ENCODE measurements around the gene BOK. TPM values are rescaled to one million over a fixed set of nuclear protein-coding genes. Genes with fewer than 3 reads are reported as not detected.

The BOK gene
- total RNA-seq, 1 donor from 2014 or later = 0.77 TPM

- Mint-ChIP-seq H3K4me1 (no peaks in the 10 kb centered on the region), H3K4me3 (no peak overlapping the region), H3K27me3 (peaks cover 15% of the 10 kb centered on the region), H3K36me3 (ENCODE audit: low read depth) (no peaks in the 10 kb centered on the region), H3K27ac (no peak overlapping the region), H3K9me3 (no peaks in the 10 kb centered on the region)
- no peak for DNase-seq
- intact Hi-C loops (cut with micrococcal nuclease) = no loop called here
Observed at GRCh38 chr2:241545523-241546473, 12.7 kb upstream of the BOK start.

DNA sequence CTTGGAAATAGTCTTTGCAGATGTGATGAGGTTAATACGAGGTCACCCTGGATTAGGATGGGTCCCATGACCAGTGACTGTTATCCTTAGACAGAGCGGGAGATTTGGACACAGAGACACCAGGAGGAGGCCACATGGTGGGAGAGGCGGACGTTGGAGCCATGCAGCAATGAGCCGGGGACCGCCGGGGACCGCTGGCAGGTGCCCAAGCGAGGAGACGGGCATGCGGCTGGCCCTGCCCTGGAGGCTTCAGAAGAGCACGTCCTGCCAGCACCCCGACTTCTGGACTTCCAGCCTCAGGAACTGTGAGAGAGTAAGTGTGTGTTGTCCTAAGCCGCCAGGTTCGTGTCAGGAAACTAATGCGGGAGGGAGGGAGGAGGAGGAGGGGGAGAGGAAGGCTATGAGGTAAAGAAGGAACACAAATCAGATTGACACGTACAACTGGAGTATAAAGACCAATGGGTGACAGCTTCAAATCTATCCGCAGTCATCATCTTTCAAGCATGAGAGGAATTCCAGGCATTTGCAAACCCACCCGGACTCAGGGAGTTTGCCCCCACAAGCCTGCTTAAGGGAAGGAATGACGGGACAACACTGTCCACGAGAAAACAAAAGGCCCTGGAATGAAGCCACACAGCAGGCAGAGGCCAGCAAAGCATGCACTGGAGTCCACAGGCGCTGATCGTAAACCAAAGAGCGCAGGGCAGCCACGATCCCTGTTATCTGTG lies 11.6 kb upstream of the BOK start:
- no peak overlapping the region for H3K4me3 Mint-ChIP-seq
- H3K27me3 Mint-ChIP-seq = peaks cover 15% of the 10 kb centered on the region
- no peaks in the 10 kb centered on the region for H3K4me1 Mint-ChIP-seq
- H3K36me3 Mint-ChIP-seq (ENCODE audit: low read depth) = no peaks in the 10 kb centered on the region
- no peak for DNase-seq
- H3K9me3 Mint-ChIP-seq = no peaks in the 10 kb centered on the region
- intact Hi-C loops (cut with micrococcal nuclease) = no loop called here
- H3K27ac Mint-ChIP-seq = no peak overlapping the region

DNA sequence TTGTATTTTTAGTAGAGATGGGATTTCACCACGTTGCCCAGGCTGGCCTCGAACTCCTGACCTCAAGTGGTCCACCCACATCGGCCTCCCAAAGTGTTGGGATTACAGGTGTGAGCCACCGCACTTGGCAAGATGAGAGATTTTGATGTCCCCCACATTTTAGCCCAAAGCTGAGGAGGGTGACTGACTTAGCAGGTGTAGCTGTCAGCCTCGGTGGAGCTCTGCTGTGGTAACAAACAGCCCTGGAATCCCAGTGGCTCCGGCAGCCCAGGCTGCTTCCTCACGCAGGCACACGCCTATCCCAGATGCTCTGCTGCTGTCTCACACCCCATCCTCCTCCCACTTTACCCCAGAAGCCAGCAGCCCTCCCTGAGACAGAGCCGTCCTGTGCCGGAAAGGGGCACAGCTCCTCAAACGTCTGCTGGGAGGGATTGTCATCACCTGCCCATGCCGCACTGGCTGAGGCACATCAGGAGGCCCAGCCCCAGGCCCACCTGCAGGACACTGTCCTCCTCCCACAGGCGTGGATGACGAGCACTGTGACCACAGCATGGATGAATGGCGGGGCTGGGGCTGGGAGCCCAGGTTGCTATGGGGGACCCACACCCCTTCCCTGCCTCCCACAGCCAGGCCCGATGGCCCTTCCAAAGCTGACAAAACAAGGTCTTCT lies 10.6 kb upstream of the BOK start:
- no peak overlapping the region for H3K4me3 Mint-ChIP-seq
- peaks cover 13% of the 10 kb centered on the region for H3K27me3 Mint-ChIP-seq
- no peaks in the 10 kb centered on the region for H3K4me1 Mint-ChIP-seq
- no peak for DNase-seq
- H3K27ac Mint-ChIP-seq = no peak overlapping the region
- no peaks in the 10 kb centered on the region for H3K9me3 Mint-ChIP-seq
- intact Hi-C loops (cut with micrococcal nuclease) = no loop called here
- no peaks in the 10 kb centered on the region for H3K36me3 Mint-ChIP-seq (ENCODE audit: low read depth)

- H3K4me1 Mint-ChIP-seq = no peaks in the 10 kb centered on the region
- no peaks in the 10 kb centered on the region for H3K36me3 Mint-ChIP-seq (ENCODE audit: low read depth)
- intact Hi-C loops (cut with micrococcal nuclease) = no loop called here
- H3K27me3 Mint-ChIP-seq = peaks cover 9% of the 10 kb centered on the region
- no peak overlapping the region for H3K27ac Mint-ChIP-seq
- no peaks in the 10 kb centered on the region for H3K9me3 Mint-ChIP-seq
- DNase-seq = no peak
- no peak overlapping the region for H3K4me3 Mint-ChIP-seq
Observed at GRCh38 chr2:241548451-241548835, 10.1 kb upstream of the BOK start.

GRCh38 chr2:241550616-241551580 lies 7.6 kb upstream of the BOK start:
- Mint-ChIP-seq H3K4me1 (peaks cover 6% of the 10 kb centered on the region), H3K27ac (no peak overlapping the region), H3K9me3 (no peaks in the 10 kb centered on the region), H3K4me3 (no peak overlapping the region), H3K36me3 (ENCODE audit: low read depth) (no peaks in the 10 kb centered on the region), H3K27me3 (peaks cover 18% of the 10 kb centered on the region)
- no peak for DNase-seq
- intact Hi-C loops (cut with micrococcal nuclease) = no loop called here

DNA sequence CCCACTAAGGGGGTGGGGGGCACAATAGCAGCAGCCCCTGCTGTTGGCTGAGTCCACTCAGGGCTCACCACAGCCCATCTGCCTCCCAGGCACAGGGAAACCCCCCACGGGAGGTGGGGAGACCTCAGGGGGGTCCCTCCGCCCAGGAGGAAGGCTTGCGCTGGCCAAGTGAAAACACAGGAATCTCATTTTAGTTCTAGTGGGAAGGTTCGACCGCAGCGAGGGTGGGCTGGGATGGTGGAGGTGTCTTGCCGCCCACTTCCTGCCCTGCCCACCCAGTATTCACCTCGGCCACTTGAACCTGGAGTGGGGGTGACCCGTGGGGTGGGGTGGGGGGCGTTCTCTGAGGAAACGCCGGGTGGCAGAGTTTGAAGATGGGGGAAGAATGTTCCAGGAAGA lies 6.9 kb upstream of the BOK start:
- H3K27ac Mint-ChIP-seq = no peak overlapping the region
- peaks cover 22% of the 10 kb centered on the region for H3K27me3 Mint-ChIP-seq

DNA sequence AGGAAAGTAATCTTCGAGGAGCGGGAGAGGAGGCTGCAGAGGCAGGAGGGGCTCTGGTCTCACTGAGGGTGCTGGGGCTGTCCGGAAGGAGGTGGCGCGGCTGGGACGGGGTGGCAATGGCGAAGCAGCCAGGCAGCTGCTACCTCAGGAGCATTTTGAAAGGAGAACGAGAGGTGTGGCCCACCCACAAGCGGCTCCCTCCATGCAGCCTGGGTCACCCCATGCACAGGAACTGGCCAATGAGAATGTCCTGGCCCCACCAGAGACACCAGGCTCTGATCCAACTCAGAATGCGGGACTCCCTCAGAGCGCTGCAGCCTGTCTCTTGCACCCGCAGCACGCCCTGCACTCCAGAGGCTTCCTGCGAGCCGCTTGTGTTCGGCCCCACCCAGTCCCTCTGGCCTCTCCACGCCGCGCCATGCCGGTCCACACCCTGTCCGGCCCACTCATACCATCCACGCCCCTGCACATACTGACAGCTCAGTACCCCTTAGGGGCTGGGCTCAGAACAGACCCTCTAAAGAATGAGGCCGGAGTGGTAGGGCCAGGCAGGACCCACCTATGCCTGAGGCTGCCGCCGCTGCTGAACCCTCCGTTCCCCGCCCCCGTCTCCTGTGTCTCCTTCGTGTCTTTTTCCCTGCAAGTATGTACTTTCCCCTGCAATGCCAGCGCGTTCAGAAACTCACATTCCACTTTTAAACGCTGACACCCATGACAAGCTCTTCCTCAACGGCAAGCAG lies 6.4 kb upstream of the BOK start:
- Mint-ChIP-seq H3K4me1 (peaks cover 6% of the 10 kb centered on the region), H3K27me3 (peaks cover 28% of the 10 kb centered on the region), H3K27ac (no peak overlapping the region), H3K9me3 (no peaks in the 10 kb centered on the region), H3K4me3 (no peak overlapping the region), H3K36me3 (ENCODE audit: low read depth) (no peaks in the 10 kb centered on the region)
- DNase-seq = no peak
- intact Hi-C loops (cut with micrococcal nuclease) = no loop called here

More for the DNA sequence above, 6.9 kb upstream of the BOK start:
- peaks cover 6% of the 10 kb centered on the region for H3K4me1 Mint-ChIP-seq
- no peaks in the 10 kb centered on the region for H3K36me3 Mint-ChIP-seq (ENCODE audit: low read depth)
- H3K4me3 Mint-ChIP-seq = no peak overlapping the region
- no peak for DNase-seq
- intact Hi-C loops (cut with micrococcal nuclease) = no loop called here
- H3K9me3 Mint-ChIP-seq = no peaks in the 10 kb centered on the region

GRCh38 chr2:241553512-241553830 lies 5.1 kb upstream of the BOK start:
- DNase-seq = no peak
- peaks cover 41% of the 10 kb centered on the region for H3K27me3 Mint-ChIP-seq
- intact Hi-C loops (cut with micrococcal nuclease) = no loop called here
- H3K36me3 Mint-ChIP-seq (ENCODE audit: low read depth) = no peaks in the 10 kb centered on the region
- peaks cover 9% of the 10 kb centered on the region for H3K4me1 Mint-ChIP-seq
- H3K9me3 Mint-ChIP-seq = no peaks in the 10 kb centered on the region
- H3K27ac Mint-ChIP-seq = no peak overlapping the region
- H3K4me3 Mint-ChIP-seq = no peak overlapping the region

DNA sequence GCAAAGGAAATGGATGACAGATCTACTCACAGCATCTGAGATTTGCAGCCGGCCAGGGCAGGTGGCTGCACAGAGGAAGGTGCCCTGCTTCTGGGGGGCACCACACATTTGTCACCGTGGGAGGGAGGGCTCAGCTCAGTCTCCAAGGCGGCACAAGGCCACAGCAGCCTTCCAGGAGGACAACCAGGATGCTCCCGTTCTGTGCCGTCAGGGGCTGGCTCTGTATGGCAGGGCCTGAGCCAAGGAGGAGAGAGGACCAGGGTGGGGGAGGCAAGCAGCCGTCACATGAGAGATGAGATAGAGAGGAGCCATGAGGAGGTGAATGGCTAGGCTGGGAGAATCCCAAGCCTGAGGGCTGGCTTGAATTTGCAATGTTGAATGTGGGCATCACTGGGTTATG lies 4.6 kb upstream of the BOK start:
- Mint-ChIP-seq H3K27me3 (peaks cover 41% of the 10 kb centered on the region), H3K36me3 (ENCODE audit: low read depth) (no peaks in the 10 kb centered on the region), H3K27ac (no peak overlapping the region), H3K9me3 (no peaks in the 10 kb centered on the region), H3K4me3 (no peak overlapping the region), H3K4me1 (peaks cover 9% of the 10 kb centered on the region)
- no peak for DNase-seq
- intact Hi-C loops (cut with micrococcal nuclease) = no loop called here

GRCh38 chr2:241554610-241555322 lies 3.8 kb upstream of the BOK start:
- Mint-ChIP-seq H3K36me3 (ENCODE audit: low read depth) (no peaks in the 10 kb centered on the region), H3K4me3 (no peak overlapping the region), H3K4me1 (peaks cover 9% of the 10 kb centered on the region), H3K9me3 (no peaks in the 10 kb centered on the region), H3K27me3 (peaks cover 36% of the 10 kb centered on the region), H3K27ac (no peak overlapping the region)
- intact Hi-C loops (cut with micrococcal nuclease) = no loop called here
- no peak for DNase-seq

DNA sequence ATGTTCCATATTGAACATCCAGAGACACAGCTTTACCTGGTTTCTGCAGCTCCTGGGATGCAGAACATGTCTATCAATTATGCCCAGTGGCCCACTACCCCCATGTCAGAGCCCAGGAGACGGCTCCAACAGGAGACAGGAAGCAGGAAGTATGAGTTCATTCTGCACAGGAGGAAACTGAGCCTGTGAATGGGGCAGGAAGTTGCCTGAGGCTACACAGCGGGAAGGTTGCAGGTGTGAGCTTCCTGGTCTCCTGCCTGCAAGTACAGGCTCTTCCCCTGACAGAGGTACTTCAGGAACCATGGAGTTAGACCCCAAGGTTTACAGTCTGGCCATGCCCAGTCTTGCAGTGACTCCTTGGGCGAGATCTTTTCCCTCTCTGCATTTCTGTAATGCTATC lies 2.8 kb upstream of the BOK start:
- H3K27me3 Mint-ChIP-seq = peaks cover 44% of the 10 kb centered on the region
- no peaks in the 10 kb centered on the region for H3K9me3 Mint-ChIP-seq
- intact Hi-C loops (cut with micrococcal nuclease) = no loop called here
- H3K27ac Mint-ChIP-seq = no peak overlapping the region
- no peaks in the 10 kb centered on the region for H3K36me3 Mint-ChIP-seq (ENCODE audit: low read depth)
- H3K4me3 Mint-ChIP-seq = no peak overlapping the region
- peaks cover 9% of the 10 kb centered on the region for H3K4me1 Mint-ChIP-seq
- no peak for DNase-seq

GRCh38 chr2:241556746-241557145 lies 1.8 kb upstream of the BOK start:
- peaks cover 44% of the 10 kb centered on the region for H3K27me3 Mint-ChIP-seq
- peaks cover 9% of the 10 kb centered on the region for H3K4me1 Mint-ChIP-seq
- H3K27ac Mint-ChIP-seq = no peak overlapping the region
- DNase-seq = no peak
- H3K9me3 Mint-ChIP-seq = no peaks in the 10 kb centered on the region
- H3K36me3 Mint-ChIP-seq (ENCODE audit: low read depth) = no peaks in the 10 kb centered on the region
- H3K4me3 Mint-ChIP-seq = no peak overlapping the region
- intact Hi-C loops (cut with micrococcal nuclease) = no loop called here

All from activated CD4-positive, alpha-beta T cell treated with anti-CD3 and anti-CD28 coated beads, Interleukin-2, amount 10 ng/mL, durations not matched to agents 24 days and 14 days (primary cell).